ENCODE results near the gene GDPGP1. TPM values are rescaled to one million over a fixed set of nuclear protein-coding genes. Genes with fewer than 3 reads are reported as not detected.

The GDPGP1 gene
- total and polyA plus RNA-seq, 10 of the 15 experiments (the other 5 are each of a cell fraction or from before 2014, with no cell fraction given): 0.68 to 8.9 (median 3.0) TPM

GRCh38 chr15:90213818-90214204, 20.2 kb upstream of the GDPGP1 start:
- Histone ChIP-seq H3K36me3 (ENCODE audit: control insufficient read depth in 2 of 2, insufficient read depth in 2 of 2, low read length in 1 of 2) (no peaks in the 10 kb centered on the region; a peak in 1 of 4 replicates), H3K27me3 (replicated peaks in 1 of 2; ENCODE audit: control insufficient read depth in 2 of 2, insufficient read depth in 2 of 2, low read length in 1 of 2) (no peaks in the 10 kb centered on the region), H3K27ac (ENCODE audit: control insufficient read depth, insufficient read depth) (no peak overlapping the region), H4K20me1 (ENCODE audit: control insufficient read depth, insufficient read depth) (no peaks in the 10 kb centered on the region), H3K4me2 (ENCODE audit: control insufficient read depth, insufficient read depth) (no peak overlapping the region), H3K9me3 (replicated peaks; ENCODE audit: control insufficient read depth, insufficient read depth, low read length) (no peaks in the 10 kb centered on the region), H3K4me3 (no peak overlapping the region), H2AFZ (ENCODE audit: control insufficient read depth, low read depth, low read length) (no peak overlapping the region), H3K4me1 (ENCODE audit: control insufficient read depth, insufficient read depth, low read length) (peaks cover 25% of the 10 kb centered on the region), H3K9ac (ENCODE audit: control insufficient read depth, insufficient read depth, low read length) (no peak overlapping the region), H3K79me2 (ENCODE audit: control insufficient read depth, insufficient read depth, low read length) (no peaks in the 10 kb centered on the region; the same call in none of the 2 replicates)
- TF ChIP-seq IKZF1 (conservative IDR thresholded peaks at IDR 0.05) (no peak), SMARCA5 (IDR thresholded peaks at IDR 0.05) (no peak), CBX5 (IDR thresholded peaks at IDR 0.05; ENCODE audit: low read depth) (no peak), IKZF2 (IDR thresholded peaks at IDR 0.05) (no peak), GATAD2B (conservative IDR thresholded peaks at IDR 0.05; ENCODE audit: low read depth) (no peak)
- TF ChIP-seq, protein P1, sequence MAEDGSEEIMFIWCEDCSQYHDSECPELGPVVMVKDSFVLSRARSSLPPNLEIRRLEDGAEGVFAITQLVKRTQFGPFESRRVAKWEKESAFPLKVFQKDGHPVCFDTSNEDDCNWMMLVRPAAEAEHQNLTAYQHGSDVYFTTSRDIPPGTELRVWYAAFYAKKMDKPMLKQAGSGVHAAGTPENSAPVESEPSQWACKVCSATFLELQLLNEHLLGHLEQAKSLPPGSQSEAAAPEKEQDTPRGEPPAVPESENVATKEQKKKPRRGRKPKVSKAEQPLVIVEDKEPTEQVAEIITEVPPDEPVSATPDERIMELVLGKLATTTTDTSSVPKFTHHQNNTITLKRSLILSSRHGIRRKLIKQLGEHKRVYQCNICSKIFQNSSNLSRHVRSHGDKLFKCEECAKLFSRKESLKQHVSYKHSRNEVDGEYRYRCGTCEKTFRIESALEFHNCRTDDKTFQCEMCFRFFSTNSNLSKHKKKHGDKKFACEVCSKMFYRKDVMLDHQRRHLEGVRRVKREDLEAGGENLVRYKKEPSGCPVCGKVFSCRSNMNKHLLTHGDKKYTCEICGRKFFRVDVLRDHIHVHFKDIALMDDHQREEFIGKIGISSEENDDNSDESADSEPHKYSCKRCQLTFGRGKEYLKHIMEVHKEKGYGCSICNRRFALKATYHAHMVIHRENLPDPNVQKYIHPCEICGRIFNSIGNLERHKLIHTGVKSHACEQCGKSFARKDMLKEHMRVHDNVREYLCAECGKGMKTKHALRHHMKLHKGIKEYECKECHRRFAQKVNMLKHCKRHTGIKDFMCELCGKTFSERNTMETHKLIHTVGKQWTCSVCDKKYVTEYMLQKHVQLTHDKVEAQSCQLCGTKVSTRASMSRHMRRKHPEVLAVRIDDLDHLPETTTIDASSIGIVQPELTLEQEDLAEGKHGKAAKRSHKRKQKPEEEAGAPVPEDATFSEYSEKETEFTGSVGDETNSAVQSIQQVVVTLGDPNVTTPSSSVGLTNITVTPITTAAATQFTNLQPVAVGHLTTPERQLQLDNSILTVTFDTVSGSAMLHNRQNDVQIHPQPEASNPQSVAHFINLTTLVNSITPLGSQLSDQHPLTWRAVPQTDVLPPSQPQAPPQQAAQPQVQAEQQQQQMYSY (CRISPR knock-in tag; IDR thresholded peaks at IDR 0.05): no peak
- TF ChIP-seq, protein P2, sequence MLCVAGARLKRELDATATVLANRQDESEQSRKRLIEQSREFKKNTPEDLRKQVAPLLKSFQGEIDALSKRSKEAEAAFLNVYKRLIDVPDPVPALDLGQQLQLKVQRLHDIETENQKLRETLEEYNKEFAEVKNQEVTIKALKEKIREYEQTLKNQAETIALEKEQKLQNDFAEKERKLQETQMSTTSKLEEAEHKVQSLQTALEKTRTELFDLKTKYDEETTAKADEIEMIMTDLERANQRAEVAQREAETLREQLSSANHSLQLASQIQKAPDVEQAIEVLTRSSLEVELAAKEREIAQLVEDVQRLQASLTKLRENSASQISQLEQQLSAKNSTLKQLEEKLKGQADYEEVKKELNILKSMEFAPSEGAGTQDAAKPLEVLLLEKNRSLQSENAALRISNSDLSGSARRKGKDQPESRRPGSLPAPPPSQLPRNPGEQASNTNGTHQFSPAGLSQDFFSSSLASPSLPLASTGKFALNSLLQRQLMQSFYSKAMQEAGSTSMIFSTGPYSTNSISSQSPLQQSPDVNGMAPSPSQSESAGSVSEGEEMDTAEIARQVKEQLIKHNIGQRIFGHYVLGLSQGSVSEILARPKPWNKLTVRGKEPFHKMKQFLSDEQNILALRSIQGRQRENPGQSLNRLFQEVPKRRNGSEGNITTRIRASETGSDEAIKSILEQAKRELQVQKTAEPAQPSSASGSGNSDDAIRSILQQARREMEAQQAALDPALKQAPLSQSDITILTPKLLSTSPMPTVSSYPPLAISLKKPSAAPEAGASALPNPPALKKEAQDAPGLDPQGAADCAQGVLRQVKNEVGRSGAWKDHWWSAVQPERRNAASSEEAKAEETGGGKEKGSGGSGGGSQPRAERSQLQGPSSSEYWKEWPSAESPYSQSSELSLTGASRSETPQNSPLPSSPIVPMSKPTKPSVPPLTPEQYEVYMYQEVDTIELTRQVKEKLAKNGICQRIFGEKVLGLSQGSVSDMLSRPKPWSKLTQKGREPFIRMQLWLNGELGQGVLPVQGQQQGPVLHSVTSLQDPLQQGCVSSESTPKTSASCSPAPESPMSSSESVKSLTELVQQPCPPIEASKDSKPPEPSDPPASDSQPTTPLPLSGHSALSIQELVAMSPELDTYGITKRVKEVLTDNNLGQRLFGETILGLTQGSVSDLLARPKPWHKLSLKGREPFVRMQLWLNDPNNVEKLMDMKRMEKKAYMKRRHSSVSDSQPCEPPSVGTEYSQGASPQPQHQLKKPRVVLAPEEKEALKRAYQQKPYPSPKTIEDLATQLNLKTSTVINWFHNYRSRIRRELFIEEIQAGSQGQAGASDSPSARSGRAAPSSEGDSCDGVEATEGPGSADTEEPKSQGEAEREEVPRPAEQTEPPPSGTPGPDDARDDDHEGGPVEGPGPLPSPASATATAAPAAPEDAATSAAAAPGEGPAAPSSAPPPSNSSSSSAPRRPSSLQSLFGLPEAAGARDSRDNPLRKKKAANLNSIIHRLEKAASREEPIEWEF (IDR thresholded peaks at IDR 0.05; ENCODE audit: insufficient replicate concordance, low read depth, low read length): no peak
- BruUV-seq (replicated peaks): no TSS peak
- WGBS (ENCODE audit: insufficient coverage, insufficient replicate concordance, low lambda C conversion rate, missing lambda C conversion rate): 59% methylated on average over 11 of the region's 11 CpGs
- SMC1A ChIA-PET (ENCODE audit: uncharacterized antibody, unreplicated experiment): interaction anchor here (0.8 to 4.9 kb wide), 4 partner anchors 9 to 65 kb away, joined by 3 to 20 read pairs (median 4); partner anchors contain the start of gene SEMA4B
- RAD21 ChIA-PET (ENCODE audit: unreplicated experiment): interaction anchor here (1.0 to 2.1 kb wide), 4 partner anchors 14 to 52 kb away, joined by 3 to 8 read pairs (median 5); no protein-coding TSS in a partner anchor
- intact Hi-C loops (cut with micrococcal nuclease; ENCODE audit: unreplicated experiment): no loop called here
- ATAC-seq (no peak), DNase-seq (ENCODE audit: low read depth, low spot score) (no peak), FAIRE-seq (no peak)
- in situ Hi-C loops (cut with MboI): no loop called here
- POLR2A ChIA-PET: interaction anchor here (0.6 to 2.6 kb wide), 4 partner anchors 10 to 55 kb away, joined by 4 to 13 read pairs (median 4); partner anchors contain the start of gene SEMA4B
- CTCF ChIA-PET: interaction anchor here (0.6 to 2.0 kb wide), 6 partner anchors 22 to 719 kb away, joined by 3 to 8 read pairs (median 3); partner anchors contain the start of gene HDDC3
